H9 (cell line): ENCODE data around the gene FAM219A. TPM values are rescaled to one million over a fixed set of nuclear protein-coding genes. Genes with fewer than 3 reads are reported as not detected.
"Not testable (repeated sequence)": the region's sequence is repeated elsewhere in the genome, so short reads cannot be mapped to it uniquely, and the experiment has no call there.

ENCODE experiments used
- DNase-seq: peaks from one replicate; pipeline ENCODE4 v3.0.0-alpha.2; 2017
- H2AFZ ChIP-seq: one replicate; pipeline ENCODE4 v1.6.1; 2013; ENCODE audit warnings: mild to moderate bottlenecking, low read length, control low read depth, moderate library complexity
- H2AK5ac ChIP-seq: 2 replicates; pipeline ENCODE4 v1.6.1; 2013; ENCODE audit warnings: low read length, control low read depth, mixed read lengths; ENCODE audit not compliant: insufficient read length
- H2BK120ac ChIP-seq: one replicate; pipeline ENCODE4 v1.6.1; 2013; ENCODE audit warnings: low read depth, mild to moderate bottlenecking, low read length, control low read depth, inconsistent platforms; ENCODE audit not compliant: poor library complexity, severe bottlenecking
- H2BK12ac ChIP-seq: 2 replicates; pipeline ENCODE4 v1.6.1; 2013; ENCODE audit warnings: low read length, control low read depth, mixed read lengths, low read depth; ENCODE audit not compliant: insufficient read length
- H2BK15ac ChIP-seq: 2 replicates; pipeline ENCODE4 v1.6.1; 2013; ENCODE audit warnings: low read depth, low read length, control low read depth
- H2BK20ac ChIP-seq: one replicate; pipeline ENCODE4 v1.6.1; 2013; ENCODE audit warnings: low read depth, mild to moderate bottlenecking, low read length, control low read depth, inconsistent platforms; ENCODE audit not compliant: poor library complexity, severe bottlenecking
- H2BK5ac ChIP-seq: 2 replicates; pipeline ENCODE4 v1.6.1; 2013; ENCODE audit warnings: low read length, control low read depth, mixed read lengths; ENCODE audit not compliant: insufficient read length
- H3K14ac ChIP-seq: 2 replicates; pipeline ENCODE4 v1.6.1; 2013; ENCODE audit warnings: low read length, control low read depth; ENCODE audit not compliant: insufficient read depth
- H3K18ac ChIP-seq: 2 replicates; pipeline ENCODE4 v1.6.1; 2013; ENCODE audit warnings: low read depth, mild to moderate bottlenecking, mixed read lengths, low read length, control low read depth; ENCODE audit not compliant: insufficient read length
- H3K23ac ChIP-seq: 2 replicates; pipeline ENCODE4 v1.6.1; 2013; ENCODE audit warnings: low read length, control low read depth, mixed read lengths, low read depth; ENCODE audit not compliant: insufficient read length
- H3K23me2 ChIP-seq: 2 replicates; pipeline ENCODE4 v1.6.1; 2013; ENCODE audit warnings: low read depth, mild to moderate bottlenecking, mixed read lengths, low read length, control low read depth; ENCODE audit not compliant: insufficient read length, poor library complexity, severe bottlenecking
- H3K27ac ChIP-seq: 2 replicates; pipeline ENCODE4 v1.5.1; 2013; ENCODE audit warnings: low read length, control low read depth, mixed read lengths, low read depth; ENCODE audit not compliant: insufficient read length
- H3K27me3 ChIP-seq: 2 replicates; pipeline ENCODE4 v1.6.1; 2013; ENCODE audit warnings: low read length, control low read depth, inconsistent platforms; ENCODE audit not compliant: insufficient read depth
- H3K4ac ChIP-seq: 2 replicates; pipeline ENCODE4 v1.6.1; 2013; ENCODE audit warnings: low read depth, mild to moderate bottlenecking, control low read depth, inconsistent platforms, low read length, moderate library complexity
- H3K4me1 ChIP-seq: 2 replicates; pipeline ENCODE4 v1.6.1; 2013; ENCODE audit warnings: low read length, control low read depth, inconsistent platforms; ENCODE audit not compliant: insufficient read depth
- H3K4me2 ChIP-seq: 2 replicates; pipeline ENCODE4 v1.6.1; 2013; ENCODE audit warnings: low read length, control low read depth, mixed read lengths; ENCODE audit not compliant: insufficient read length, insufficient read depth
- H3K56ac ChIP-seq: 2 replicates; pipeline ENCODE4 v1.6.1; 2013; ENCODE audit warnings: low read depth, mild to moderate bottlenecking, mixed read lengths, low read length, control low read depth; ENCODE audit not compliant: insufficient read length
- H3K79me1 ChIP-seq: 2 replicates; pipeline ENCODE4 v1.6.1; 2013; ENCODE audit warnings: low read depth, mild to moderate bottlenecking, moderate library complexity, low read length, control low read depth, inconsistent platforms; ENCODE audit not compliant: insufficient read depth, poor library complexity, severe bottlenecking
- H3K79me2 ChIP-seq: 2 replicates; pipeline ENCODE4 v1.6.1; 2013; ENCODE audit warnings: low read length, control low read depth, inconsistent platforms; ENCODE audit not compliant: insufficient read depth
- H3K9ac ChIP-seq: 2 replicates; pipeline ENCODE4 v1.6.1; 2013; ENCODE audit warnings: low read length, control low read depth, mixed read lengths; ENCODE audit not compliant: insufficient read length; ENCODE audit errors: extremely low read depth
- H3K9me3 ChIP-seq: one replicate; pipeline ENCODE4 v1.6.1; 2013; ENCODE audit warnings: low read depth, low read length, inconsistent platforms; ENCODE audit not compliant: control insufficient read depth
- H3T11ph ChIP-seq: one replicate; pipeline ENCODE4 v1.6.1; 2013; ENCODE audit warnings: mild to moderate bottlenecking, low read length, control low read depth, inconsistent platforms
- H4K20me1 ChIP-seq: one replicate; pipeline ENCODE4 v1.6.1; 2013; ENCODE audit not compliant: control insufficient read depth, insufficient read length, insufficient read depth
- H4K5ac ChIP-seq: 2 replicates; pipeline ENCODE4 v1.6.1; 2013; ENCODE audit warnings: low read depth, mild to moderate bottlenecking, mixed read lengths, low read length, control low read depth; ENCODE audit not compliant: insufficient read length
- H4K8ac ChIP-seq: replicated peaks from 2 replicates; pipeline ENCODE4 v1.6.1; 2013; ENCODE audit warnings: low read length, control low read depth, mixed read lengths, low read depth; ENCODE audit not compliant: insufficient read length
- H4K91ac ChIP-seq: 2 replicates; pipeline ENCODE4 v1.6.1; 2013; ENCODE audit warnings: low read depth, mild to moderate bottlenecking, moderate library complexity, mixed read lengths, low read length, control low read depth; ENCODE audit not compliant: insufficient read length
- H3K27ac Mint-ChIP-seq, 3 experiments: 2 replicates in 2 of 3; 3 replicates in 1 of 3; pipeline ENCODE4 v1.8.0; 2020 to 2021; ENCODE audit warnings: mixed read lengths in 3 of 3, mild to moderate bottlenecking in 1 of 3, moderate library complexity in 1 of 3
- H3K27me3 Mint-ChIP-seq: 2 replicates; pipeline ENCODE4 v1.8.0; 2021; ENCODE audit warnings: low read depth, mild to moderate bottlenecking, moderate library complexity, mixed read lengths
- H3K36me3 Mint-ChIP-seq, 3 experiments: 2 replicates in 2 of 3; 3 replicates in 1 of 3; pipeline ENCODE4 v1.8.0; 2020 to 2021; ENCODE audit warnings: low read depth in 3 of 3, mixed read lengths in 3 of 3; ENCODE audit not compliant: insufficient read depth in 1 of 3
- H3K4me1 Mint-ChIP-seq, 2 experiments: 2 replicates each; pipeline ENCODE4 v1.8.0; 2020; ENCODE audit warnings: mixed read lengths in 2 of 2
- H3K4me3 Mint-ChIP-seq, 2 experiments: 2 replicates in 1 of 2; 3 replicates in 1 of 2; pipeline ENCODE4 v1.8.0; 2020 to 2021; ENCODE audit warnings: mild to moderate bottlenecking in 2 of 2, mixed read lengths in 2 of 2, moderate library complexity in 1 of 2
- H3K9me3 Mint-ChIP-seq, 2 experiments: 2 replicates in 1 of 2; 3 replicates in 1 of 2; pipeline ENCODE4 v1.8.0; 2020; ENCODE audit warnings: mild to moderate bottlenecking in 2 of 2, mixed read lengths in 2 of 2, moderate library complexity in 1 of 2
- WGBS: extraction: QIAGEN DNeasy Blood & Tissue Kit; methylation state at CpG from one replicate; pipeline ENCODE4 v1.1.7; 2013; ENCODE audit warnings: missing lambda C conversion rate, low lambda C conversion rate, mixed read lengths; ENCODE audit not compliant: insufficient read length; ENCODE audit errors: extremely low coverage; 5-methylcytosine and 5-hydroxymethylcytosine counted together
- total RNA-seq: library from RNA; stranded (reverse); gene quantifications from 2 replicates; pipeline ENCODE4 v1.2.1, GENCODE V29; 2021
- TF ChIP-seq, protein P1 (sequence below): fragments of 200-600 bp; sonication (generic); conservative IDR thresholded peaks from 3 replicates; pipeline ENCODE4 v1.8.0; 2021; ENCODE audit warnings: antibody characterized with exemption, mild to moderate bottlenecking

Gene FAM219A
- total RNA-seq, 1 experiment from 2014 or later = 16.7 TPM

DNA sequence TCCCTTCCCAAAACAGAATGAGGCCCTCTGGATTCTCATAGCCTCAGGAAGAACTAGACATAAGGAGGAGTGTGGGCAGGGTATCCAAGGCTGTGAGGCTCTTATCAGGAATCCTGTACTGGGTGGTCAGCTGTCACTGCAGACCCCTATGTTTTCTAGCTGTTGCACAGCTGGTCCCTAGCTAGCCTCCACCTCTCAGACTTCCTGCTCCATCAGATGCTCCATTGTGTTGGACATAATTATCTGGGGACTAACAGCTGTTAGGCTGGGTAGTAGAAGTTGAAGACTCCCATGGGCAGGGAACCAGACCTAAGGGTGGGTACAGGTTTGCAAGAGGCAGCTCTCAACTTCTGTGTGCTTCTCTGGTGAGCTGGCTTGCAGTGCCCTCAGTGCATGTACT lies 18.4 kb downstream of the FAM219A start:
- Histone ChIP-seq H3K79me2 (no peaks in the 10 kb centered on the region), H3K9ac (no peak overlapping the region), H2BK12ac (no peak overlapping the region), H2BK5ac (no peak overlapping the region), H2AFZ (no peak overlapping the region), H4K5ac (no peak overlapping the region), H2BK20ac (no peak overlapping the region), H3K4me1 (no peaks in the 10 kb centered on the region; the same call in 1 of the 2 replicates), H3K14ac (no peak overlapping the region), H3K56ac (no peak overlapping the region), H3K79me1 (no peaks in the 10 kb centered on the region), H3K4me2 (no peak overlapping the region), H2BK15ac (no peak overlapping the region), H3T11ph (no peak overlapping the region), H2BK120ac (no peak overlapping the region), H3K18ac (no peak overlapping the region), H3K9me3 (no peaks in the 10 kb centered on the region), H3K4ac (no peak overlapping the region), H2AK5ac (no peak overlapping the region), H3K23me2 (no peaks in the 10 kb centered on the region), H3K27ac (no peak overlapping the region), H4K20me1 (no peaks in the 10 kb centered on the region), H4K91ac (no peak overlapping the region), H4K8ac (no peak overlapping the region), H3K23ac (no peak overlapping the region), H3K27me3 (no peaks in the 10 kb centered on the region)
- no peak overlapping the region for H3K4me3 Mint-ChIP-seq
- H3K4me1 Mint-ChIP-seq = peaks cover 10 to 11% of the 10 kb centered on the region in 2 experiments
- TF ChIP-seq, protein P1, sequence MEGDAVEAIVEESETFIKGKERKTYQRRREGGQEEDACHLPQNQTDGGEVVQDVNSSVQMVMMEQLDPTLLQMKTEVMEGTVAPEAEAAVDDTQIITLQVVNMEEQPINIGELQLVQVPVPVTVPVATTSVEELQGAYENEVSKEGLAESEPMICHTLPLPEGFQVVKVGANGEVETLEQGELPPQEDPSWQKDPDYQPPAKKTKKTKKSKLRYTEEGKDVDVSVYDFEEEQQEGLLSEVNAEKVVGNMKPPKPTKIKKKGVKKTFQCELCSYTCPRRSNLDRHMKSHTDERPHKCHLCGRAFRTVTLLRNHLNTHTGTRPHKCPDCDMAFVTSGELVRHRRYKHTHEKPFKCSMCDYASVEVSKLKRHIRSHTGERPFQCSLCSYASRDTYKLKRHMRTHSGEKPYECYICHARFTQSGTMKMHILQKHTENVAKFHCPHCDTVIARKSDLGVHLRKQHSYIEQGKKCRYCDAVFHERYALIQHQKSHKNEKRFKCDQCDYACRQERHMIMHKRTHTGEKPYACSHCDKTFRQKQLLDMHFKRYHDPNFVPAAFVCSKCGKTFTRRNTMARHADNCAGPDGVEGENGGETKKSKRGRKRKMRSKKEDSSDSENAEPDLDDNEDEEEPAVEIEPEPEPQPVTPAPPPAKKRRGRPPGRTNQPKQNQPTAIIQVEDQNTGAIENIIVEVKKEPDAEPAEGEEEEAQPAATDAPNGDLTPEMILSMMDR = no peak
- no peak for DNase-seq
- no peaks in the 10 kb centered on the region for H3K27me3 Mint-ChIP-seq
- H3K9me3 Mint-ChIP-seq = no peaks in the 10 kb centered on the region; a peak in 1 of 5 replicates
- H3K27ac Mint-ChIP-seq = 0 out of 7 replicates have a peak overlapping the region, but pooled peaks of 1 of the 3 experiments have one; percentile 52
- peaks cover 4 to 6% (median 5%) of the 10 kb centered on the region in 3 experiments; a peak in 6 of 7 replicates for H3K36me3 Mint-ChIP-seq

DNA sequence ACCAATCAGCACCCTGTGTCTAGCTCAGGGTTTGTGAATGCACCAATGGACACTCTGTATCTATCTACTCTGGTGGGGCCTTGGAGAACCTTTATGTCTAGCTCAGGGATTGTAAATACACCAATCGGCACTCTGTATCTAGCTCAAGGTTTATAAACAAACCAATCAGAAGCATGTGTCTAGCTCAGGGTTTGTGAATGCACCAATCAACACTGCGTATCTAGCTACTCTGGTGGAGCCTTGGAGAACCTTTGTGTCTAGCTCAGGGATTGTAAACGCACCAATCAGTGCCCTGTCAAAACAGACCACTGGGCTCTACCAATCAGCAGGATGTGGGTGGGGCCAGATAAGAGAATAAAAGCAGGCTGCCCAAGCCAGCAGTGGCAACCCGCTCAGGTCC lies 19.9 kb downstream of the FAM219A start:
- H3K4me1 ChIP-seq, H2BK5ac ChIP-seq, H3K23ac ChIP-seq, H3K56ac ChIP-seq, H3K9ac ChIP-seq, H3K27ac ChIP-seq, H3K4me3 Mint-ChIP-seq, H2BK120ac ChIP-seq, H3K14ac ChIP-seq, H3K27ac Mint-ChIP-seq, H2BK15ac ChIP-seq, H3K79me2 ChIP-seq, H3K4me2 ChIP-seq, H2BK20ac ChIP-seq, H4K91ac ChIP-seq, H3K18ac ChIP-seq, H4K8ac ChIP-seq, H3K9me3 ChIP-seq, H4K20me1 ChIP-seq, H4K5ac ChIP-seq, H3K27me3 ChIP-seq, H3K27me3 Mint-ChIP-seq, H3K36me3 Mint-ChIP-seq, H3K4ac ChIP-seq, H3K4me1 Mint-ChIP-seq, H2AK5ac ChIP-seq, H3T11ph ChIP-seq, H3K9me3 Mint-ChIP-seq, H3K23me2 ChIP-seq, DNase-seq, H2BK12ac ChIP-seq, H2AFZ ChIP-seq, H3K79me1 ChIP-seq: not testable (repeated sequence)
- WGBS = no CpG with 5 or more reads among the region's 4 CpGs
